ENCODE results near the gene PRAMEF11. TPM values are rescaled to one million over a fixed set of nuclear protein-coding genes. Genes with fewer than 3 reads are reported as not detected.
"Not testable (repeated sequence)": the region's sequence is repeated elsewhere in the genome, so short reads cannot be mapped to it uniquely, and the experiment has no call there.

PRAMEF11 gene
- not detected for total RNA-seq

- H3K27me3 Mint-ChIP-seq; H3K4me1 Mint-ChIP-seq; H3K27ac Mint-ChIP-seq; H3K9me3 Mint-ChIP-seq; POLR2A ChIA-PET; CTCF ChIA-PET; DNase-seq; H3K36me3 Mint-ChIP-seq (ENCODE audit: low read depth); H3K4me3 Mint-ChIP-seq: not testable (repeated sequence)
These were observed at the start of gene PRAMEF11 for GRCh38 chr1:12831310-12831709. Gene PRAMEF11 (minus strand): TSS chr1:12831410. CDS start chr1:12828789, 2,621 bp downstream.

- H3K4me3 Mint-ChIP-seq; POLR2A ChIA-PET; H3K27me3 Mint-ChIP-seq; H3K27ac Mint-ChIP-seq; DNase-seq; H3K9me3 Mint-ChIP-seq; H3K4me1 Mint-ChIP-seq; H3K36me3 Mint-ChIP-seq (ENCODE audit: low read depth): not testable (repeated sequence)
- CTCF ChIA-PET, result interaction anchor here (0.6 kb wide), 1 partner anchor 616 kb away, joined by 4 read pairs; no protein-coding TSS in a partner anchor
These were observed 47.2 kb upstream of the PRAMEF11 start for GRCh38 chr1:12878453-12878852.

GRCh38 chr1:12863131-12863880 lies 32.1 kb upstream of the PRAMEF11 start:
- H3K4me1 Mint-ChIP-seq; DNase-seq; H3K36me3 Mint-ChIP-seq (ENCODE audit: low read depth); H3K4me3 Mint-ChIP-seq; H3K9me3 Mint-ChIP-seq; H3K27ac Mint-ChIP-seq; H3K27me3 Mint-ChIP-seq; POLR2A ChIA-PET; CTCF ChIA-PET: not testable (repeated sequence)

GRCh38 chr1:12856786-12857185 lies 25.6 kb upstream of the PRAMEF11 start, which contains the start of gene PRAMEF2:
Gene PRAMEF2 (plus strand): TSS chr1:12857086. CDS start chr1:12859010, 1,924 bp downstream.
- POLR2A ChIA-PET, result not testable (repeated sequence)
- CTCF ChIA-PET, result interaction anchor here (0.6 kb wide), 1 partner anchor 604 kb away, joined by 5 read pairs; no protein-coding TSS in a partner anchor

GRCh38 chr1:12851779-12852178 lies 20.6 kb upstream of the PRAMEF11 start:
- Mint-ChIP-seq H3K27ac (no peak overlapping the region), H3K4me1 (no peaks in the 10 kb centered on the region), H3K4me3 (no peak overlapping the region), H3K36me3 (ENCODE audit: low read depth) (no peaks in the 10 kb centered on the region), H3K27me3 (peaks cover 6% of the 10 kb centered on the region), H3K9me3 (peaks cover 4% of the 10 kb centered on the region)
- no peak for DNase-seq
- ChIA-PET POLR2A (no interaction called here), CTCF (no interaction called here)

More at GRCh38 chr1:12856786-12857185, 25.6 kb upstream of the PRAMEF11 start, which contains the start of gene PRAMEF2:
- H3K4me1 Mint-ChIP-seq; H3K27me3 Mint-ChIP-seq; H3K4me3 Mint-ChIP-seq; H3K9me3 Mint-ChIP-seq; DNase-seq; H3K27ac Mint-ChIP-seq; H3K36me3 Mint-ChIP-seq (ENCODE audit: low read depth): not testable (repeated sequence)

- H3K4me1 Mint-ChIP-seq; H3K27me3 Mint-ChIP-seq; POLR2A ChIA-PET; H3K36me3 Mint-ChIP-seq (ENCODE audit: low read depth); H3K27ac Mint-ChIP-seq; CTCF ChIA-PET; DNase-seq; H3K4me3 Mint-ChIP-seq; H3K9me3 Mint-ChIP-seq: not testable (repeated sequence)
These were observed 17.4 kb upstream of the PRAMEF11 start, which contains the start of gene HNRNPCL1 for GRCh38 chr1:12848620-12849019. Gene HNRNPCL1 (minus strand): TSS chr1:12848720. CDS start chr1:12848289, 431 bp downstream.

- H3K36me3 Mint-ChIP-seq (ENCODE audit: low read depth); DNase-seq; H3K27ac Mint-ChIP-seq; H3K27me3 Mint-ChIP-seq; H3K9me3 Mint-ChIP-seq; CTCF ChIA-PET; H3K4me3 Mint-ChIP-seq; POLR2A ChIA-PET; H3K4me1 Mint-ChIP-seq: not testable (repeated sequence)
These were observed 2.0 kb upstream of the PRAMEF11 start for GRCh38 chr1:12833251-12833650.

- H3K36me3 Mint-ChIP-seq (ENCODE audit: low read depth); CTCF ChIA-PET: not testable (repeated sequence)
These were observed 12.1 kb downstream of the PRAMEF11 start for GRCh38 chr1:12819061-12819460.

GRCh38 chr1:12811409-12811784 lies 19.8 kb downstream of the PRAMEF11 start:
- H3K4me3 Mint-ChIP-seq, result no peak overlapping the region
- H3K36me3 Mint-ChIP-seq (ENCODE audit: low read depth), result no peaks in the 10 kb centered on the region
- no peaks in the 10 kb centered on the region for H3K9me3 Mint-ChIP-seq
- H3K27me3 Mint-ChIP-seq, result peaks cover 9% of the 10 kb centered on the region
- DNase-seq, result no peak
- CTCF ChIA-PET, result no interaction called here
- POLR2A ChIA-PET, result no interaction called here
- H3K27ac Mint-ChIP-seq, result no peak overlapping the region
- no peaks in the 10 kb centered on the region for H3K4me1 Mint-ChIP-seq

More at GRCh38 chr1:12819061-12819460, 12.1 kb downstream of the PRAMEF11 start:
- DNase-seq, H3K4me1 Mint-ChIP-seq, H3K4me3 Mint-ChIP-seq, POLR2A ChIA-PET, H3K9me3 Mint-ChIP-seq, H3K27ac Mint-ChIP-seq: not testable (repeated sequence)
- peaks cover 12% of the 10 kb centered on the region for H3K27me3 Mint-ChIP-seq

- no peaks in the 10 kb centered on the region for H3K36me3 Mint-ChIP-seq (ENCODE audit: low read depth)
- H3K4me1 Mint-ChIP-seq, result no peaks in the 10 kb centered on the region
- H3K27me3 Mint-ChIP-seq, result peaks cover 9% of the 10 kb centered on the region
- DNase-seq, result no peak
- H3K4me3 Mint-ChIP-seq, result no peak overlapping the region
- POLR2A ChIA-PET, result no interaction called here
- CTCF ChIA-PET, result no interaction called here
- no peaks in the 10 kb centered on the region for H3K9me3 Mint-ChIP-seq
- no peak overlapping the region for H3K27ac Mint-ChIP-seq
These were observed 20.4 kb downstream of the PRAMEF11 start for GRCh38 chr1:12810691-12811408.

GRCh38 chr1:12809933-12810332 lies 21.3 kb downstream of the PRAMEF11 start:
- CTCF ChIA-PET, result no interaction called here

GRCh38 chr1:12799730-12800129 lies 31.5 kb downstream of the PRAMEF11 start:
- Mint-ChIP-seq H3K9me3 (peaks cover 3% of the 10 kb centered on the region), H3K4me1 (no peaks in the 10 kb centered on the region), H3K36me3 (ENCODE audit: low read depth) (no peaks in the 10 kb centered on the region), H3K4me3 (no peak overlapping the region), H3K27ac (no peak overlapping the region), H3K27me3 (peaks cover 11% of the 10 kb centered on the region)
- no peak for DNase-seq
- POLR2A ChIA-PET, result no interaction called here
- CTCF ChIA-PET, result no interaction called here

More at GRCh38 chr1:12809933-12810332, 21.3 kb downstream of the PRAMEF11 start:
- Mint-ChIP-seq H3K4me3 (no peak overlapping the region), H3K27ac (no peak overlapping the region), H3K9me3 (peaks cover 4% of the 10 kb centered on the region), H3K27me3 (peaks cover 10% of the 10 kb centered on the region), H3K4me1 (no peaks in the 10 kb centered on the region), H3K36me3 (ENCODE audit: low read depth) (no peaks in the 10 kb centered on the region)
- POLR2A ChIA-PET, result no interaction called here
- DNase-seq, result no peak

- no peak for DNase-seq
- Mint-ChIP-seq H3K27ac (no peak overlapping the region), H3K9me3 (peaks cover 2% of the 10 kb centered on the region), H3K36me3 (ENCODE audit: low read depth) (no peaks in the 10 kb centered on the region), H3K4me3 (no peak overlapping the region), H3K27me3 (peaks cover 10% of the 10 kb centered on the region), H3K4me1 (no peaks in the 10 kb centered on the region)
- ChIA-PET POLR2A (no interaction called here), CTCF (no interaction called here)
These were observed 32.3 kb downstream of the PRAMEF11 start for GRCh38 chr1:12798911-12799310.

All from activated CD4-positive, alpha-beta T cell treated with anti-CD3 and anti-CD28 coated beads, Interleukin-2, amount 10 ng/mL, durations not matched to agents 7 days and 5 days (primary cell).